ENCODE results near the gene CCN2. TPM values are rescaled to one million over a fixed set of nuclear protein-coding genes. Genes with fewer than 3 reads are reported as not detected.

Gene CCN2, protein sequence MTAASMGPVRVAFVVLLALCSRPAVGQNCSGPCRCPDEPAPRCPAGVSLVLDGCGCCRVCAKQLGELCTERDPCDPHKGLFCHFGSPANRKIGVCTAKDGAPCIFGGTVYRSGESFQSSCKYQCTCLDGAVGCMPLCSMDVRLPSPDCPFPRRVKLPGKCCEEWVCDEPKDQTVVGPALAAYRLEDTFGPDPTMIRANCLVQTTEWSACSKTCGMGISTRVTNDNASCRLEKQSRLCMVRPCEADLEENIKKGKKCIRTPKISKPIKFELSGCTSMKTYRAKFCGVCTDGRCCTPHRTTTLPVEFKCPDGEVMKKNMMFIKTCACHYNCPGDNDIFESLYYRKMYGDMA
- 100 to 1,000 TPM in 1 of 4 donors, 10 to 100 TPM in 2, 1 to 10 TPM in 1; 8.9 to 110 (median 25.9) TPM for total RNA-seq

DNA sequence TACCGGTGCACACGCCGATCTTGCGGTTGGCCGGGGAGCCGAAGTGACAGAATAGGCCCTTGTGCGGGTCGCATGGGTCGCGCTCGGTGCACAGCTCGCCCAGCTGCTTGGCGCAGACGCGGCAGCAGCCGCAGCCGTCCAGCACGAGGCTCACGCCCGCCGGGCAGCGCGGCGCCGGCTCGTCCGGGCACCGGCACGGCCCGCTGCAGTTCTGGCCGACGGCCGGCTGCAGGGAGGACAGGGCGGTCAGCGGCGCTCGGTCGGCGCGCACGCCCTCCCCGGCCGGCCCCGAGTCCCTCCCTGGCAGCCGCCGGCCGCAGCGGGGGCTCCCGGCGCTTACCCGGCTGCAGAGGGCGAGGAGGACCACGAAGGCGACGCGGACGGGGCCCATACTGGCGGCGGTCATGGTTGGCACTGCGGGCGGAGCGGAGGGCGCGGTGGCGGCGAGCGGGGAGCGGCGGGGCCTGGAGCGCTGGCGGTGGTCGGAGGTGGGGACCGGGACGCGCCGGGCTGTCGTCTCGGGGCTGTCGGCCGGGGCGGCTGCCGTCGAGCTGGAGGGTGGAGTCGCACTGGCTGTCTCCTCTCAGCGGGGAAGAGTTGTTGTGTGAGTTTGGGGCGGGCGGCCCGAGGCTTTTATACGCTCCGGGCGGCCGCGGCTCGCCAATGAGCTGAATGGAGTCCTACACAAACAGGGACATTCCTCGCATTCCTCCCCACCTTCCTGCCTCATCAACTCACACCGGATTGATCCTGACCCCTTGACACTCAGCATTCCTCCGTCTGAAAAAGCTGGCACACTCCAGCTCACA, at the start of gene CCN2:
Gene CCN2, minus strand, starts transcription at position 606 of the 809 bp plus-strand sequence. Its CDS starts 200 bp downstream, at position 406.
- H3K4me3 ChIP-seq: peak within 1 kb of the TSS; percentile 49 to 86 (median 69)
- peak within 1 kb of the TSS; percentile 83 to 97 (median 90) for H3K27ac ChIP-seq
- 0% methylated on average over 17 to 28 of the region's 97 CpGs for WGBS, 2 donors
- H3K4me1 ChIP-seq: peaks cover 0 to 46% (median 7%) of the 10 kb centered on the region in 3 donors
- DNase-seq: no peak
- H3K36me3 ChIP-seq: no peaks in the 10 kb centered on the region
- peaks cover 0 to 41% (median 0%) of the 10 kb centered on the region in 4 donors for H3K27me3 ChIP-seq
- H3K9me3 ChIP-seq: no peaks in the 10 kb centered on the region
- intact Hi-C loops (cut with DNase I): no loop called here
- TF ChIP-seq, protein P1, sequence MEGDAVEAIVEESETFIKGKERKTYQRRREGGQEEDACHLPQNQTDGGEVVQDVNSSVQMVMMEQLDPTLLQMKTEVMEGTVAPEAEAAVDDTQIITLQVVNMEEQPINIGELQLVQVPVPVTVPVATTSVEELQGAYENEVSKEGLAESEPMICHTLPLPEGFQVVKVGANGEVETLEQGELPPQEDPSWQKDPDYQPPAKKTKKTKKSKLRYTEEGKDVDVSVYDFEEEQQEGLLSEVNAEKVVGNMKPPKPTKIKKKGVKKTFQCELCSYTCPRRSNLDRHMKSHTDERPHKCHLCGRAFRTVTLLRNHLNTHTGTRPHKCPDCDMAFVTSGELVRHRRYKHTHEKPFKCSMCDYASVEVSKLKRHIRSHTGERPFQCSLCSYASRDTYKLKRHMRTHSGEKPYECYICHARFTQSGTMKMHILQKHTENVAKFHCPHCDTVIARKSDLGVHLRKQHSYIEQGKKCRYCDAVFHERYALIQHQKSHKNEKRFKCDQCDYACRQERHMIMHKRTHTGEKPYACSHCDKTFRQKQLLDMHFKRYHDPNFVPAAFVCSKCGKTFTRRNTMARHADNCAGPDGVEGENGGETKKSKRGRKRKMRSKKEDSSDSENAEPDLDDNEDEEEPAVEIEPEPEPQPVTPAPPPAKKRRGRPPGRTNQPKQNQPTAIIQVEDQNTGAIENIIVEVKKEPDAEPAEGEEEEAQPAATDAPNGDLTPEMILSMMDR (IDR thresholded peaks at IDR 0.05): no peak
- TF ChIP-seq POLR2A (IDR thresholded peaks at IDR 0.05): peak in 2 of 4 donors; percentile 78 to 97

DNA sequence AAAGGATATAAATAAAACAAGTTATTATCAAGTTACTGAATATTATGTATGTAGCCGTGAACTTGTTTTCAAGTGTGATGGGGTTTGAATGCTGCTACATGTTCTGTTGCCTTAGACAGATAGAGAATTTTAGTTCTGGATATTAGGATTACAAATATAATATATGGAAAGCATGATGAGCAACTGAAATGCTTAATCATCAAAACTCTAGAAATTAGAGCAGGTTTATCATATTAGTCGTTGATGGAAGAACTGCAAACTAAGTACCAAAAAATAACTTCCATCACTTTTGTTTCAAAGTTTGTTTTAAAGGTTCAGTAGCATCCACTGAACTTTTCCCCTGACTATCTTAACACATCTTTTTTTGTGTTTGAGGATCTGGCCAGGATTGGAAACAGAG, 49.1 kb upstream of the CCN2 start:
- no peaks in the 10 kb centered on the region for H3K36me3 ChIP-seq
- H3K9me3 ChIP-seq: peaks cover 6 to 19% (median 8%) of the 10 kb centered on the region in 3 donors
- intact Hi-C loops (cut with DNase I): no loop called here
- TF ChIP-seq, protein P1 (IDR thresholded peaks at IDR 0.05): no peak
- no peak for TF ChIP-seq POLR2A (IDR thresholded peaks at IDR 0.05)
- H3K27ac ChIP-seq: peak overlapping the region in 2 of 4 donors; percentile 14 to 56
- WGBS, 2 donors: 71 to 87% methylated on average over 2 of the region's 2 CpGs
- peaks cover 0 to 6% (median 0%) of the 10 kb centered on the region in 3 donors for H3K4me1 ChIP-seq
- H3K27me3 ChIP-seq: no peaks in the 10 kb centered on the region
- H3K4me3 ChIP-seq: no peak overlapping the region
- no peak for DNase-seq

DNA sequence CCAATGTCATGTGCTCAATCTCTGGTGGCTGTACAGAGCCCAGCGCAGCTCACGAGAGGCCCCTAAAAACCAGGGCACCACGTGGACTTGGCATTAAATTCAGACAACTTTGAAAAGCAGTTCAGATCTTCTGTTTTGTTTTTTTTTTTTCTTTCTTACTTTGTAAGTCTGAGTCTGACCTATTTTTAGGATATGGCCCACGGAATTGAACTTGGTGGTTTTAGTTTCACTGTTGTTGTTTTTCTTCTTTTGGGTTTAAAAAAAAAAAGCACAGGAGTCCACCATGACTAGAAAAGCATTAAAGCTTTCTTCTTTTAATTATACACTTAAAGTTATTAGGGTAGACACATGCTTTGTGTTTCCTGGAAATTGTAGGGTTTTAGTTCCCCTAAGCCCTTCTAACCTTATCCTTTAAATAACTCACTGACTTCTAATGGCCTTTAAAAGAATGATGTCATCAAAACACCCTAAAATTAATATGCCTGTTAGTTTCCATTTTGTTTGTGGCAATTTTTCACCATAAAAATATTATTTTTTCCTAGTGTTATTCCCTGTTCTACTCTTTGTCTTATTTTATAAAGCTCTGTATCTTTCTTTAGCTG, 48.5 kb upstream of the CCN2 start:
- no peaks in the 10 kb centered on the region for H3K36me3 ChIP-seq
- H3K27me3 ChIP-seq: no peaks in the 10 kb centered on the region
- H3K9me3 ChIP-seq: peaks cover 6 to 18% (median 8%) of the 10 kb centered on the region in 3 donors
- 55 to 64% methylated on average over 4 of the region's 4 CpGs for WGBS, 2 donors
- intact Hi-C loops (cut with DNase I): no loop called here
- DNase-seq: no peak
- H3K4me3 ChIP-seq: no peak overlapping the region
- peaks cover 0 to 6% (median 0%) of the 10 kb centered on the region in 3 donors for H3K4me1 ChIP-seq
- TF ChIP-seq POLR2A (IDR thresholded peaks at IDR 0.05): no peak
- TF ChIP-seq, protein P1 (IDR thresholded peaks at IDR 0.05): no peak
- peak overlapping the region in 3 of 4 donors; percentile 14 to 56 (median 30) for H3K27ac ChIP-seq

DNA sequence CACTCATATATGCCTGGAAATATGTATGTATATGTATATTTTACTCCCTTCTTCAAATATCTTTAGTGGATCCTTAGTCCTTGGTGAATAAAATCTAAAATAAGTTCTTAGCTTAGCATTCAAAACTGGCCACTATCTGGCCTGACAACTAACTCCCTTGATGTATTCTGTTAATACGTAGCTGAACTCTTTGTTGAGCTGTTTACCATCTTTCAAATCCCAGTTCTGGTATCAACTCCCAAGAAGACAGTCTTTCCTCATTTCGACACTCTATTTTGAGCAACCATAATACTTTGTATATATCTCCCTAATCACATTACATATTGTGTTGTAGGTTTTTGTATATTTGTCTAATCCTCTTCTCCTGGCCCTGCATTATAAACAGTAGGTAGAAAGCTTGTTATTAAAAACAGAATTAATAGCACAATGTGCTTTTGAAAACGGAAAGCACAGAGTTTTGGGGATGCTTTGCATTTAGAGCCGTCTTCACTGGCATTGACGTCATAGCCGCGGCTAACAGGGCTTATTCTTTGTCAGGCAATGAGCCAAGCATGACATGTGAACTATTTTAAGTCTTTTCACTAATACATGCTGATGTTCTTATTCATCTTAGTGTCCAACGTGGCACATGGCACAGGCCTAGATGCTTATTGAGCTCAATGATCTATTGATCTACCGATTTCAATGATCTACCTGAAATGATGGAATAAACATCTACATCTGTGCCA, 47.2 kb upstream of the CCN2 start:
- peaks cover 0 to 6% (median 0%) of the 10 kb centered on the region in 3 donors for H3K4me1 ChIP-seq
- intact Hi-C loops (cut with DNase I): no loop called here
- no peaks in the 10 kb centered on the region for H3K27me3 ChIP-seq
- WGBS, 2 donors: 55 to 66% methylated on average over 9 of the region's 9 CpGs
- H3K4me3 ChIP-seq: no peak overlapping the region
- no peak for DNase-seq
- peak overlapping the region in 3 of 4 donors; percentile 34 to 66 (median 56) for H3K27ac ChIP-seq
- peaks cover 3 to 6% (median 4%) of the 10 kb centered on the region in 3 donors for H3K9me3 ChIP-seq
- no peaks in the 10 kb centered on the region for H3K36me3 ChIP-seq
- TF ChIP-seq, protein P1 (IDR thresholded peaks at IDR 0.05): no peak
- TF ChIP-seq POLR2A (IDR thresholded peaks at IDR 0.05): no peak
